ENCODE results near the gene SS18L1.

DNA sequence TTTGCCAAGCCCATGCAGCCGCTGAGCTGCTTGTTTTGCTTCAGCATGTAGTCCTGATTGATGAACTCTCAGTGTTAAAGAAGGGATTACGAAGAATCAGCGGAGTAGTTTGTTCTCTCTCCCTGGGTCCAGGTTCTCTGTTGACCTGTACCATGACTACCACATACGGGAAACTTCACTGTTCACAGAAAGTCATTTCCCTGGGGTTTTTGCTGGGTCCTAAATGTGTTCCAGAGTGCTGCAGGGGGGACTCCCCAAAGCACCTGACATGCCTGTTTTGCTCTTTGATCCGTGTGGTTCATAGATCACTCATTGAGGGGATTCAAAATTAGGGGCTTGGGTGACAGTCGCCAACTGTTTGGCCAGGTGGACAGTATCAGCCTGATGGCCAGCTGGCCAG lies 15.8 kb upstream of the SS18L1 start:
- TF ChIP-seq, protein P1, sequence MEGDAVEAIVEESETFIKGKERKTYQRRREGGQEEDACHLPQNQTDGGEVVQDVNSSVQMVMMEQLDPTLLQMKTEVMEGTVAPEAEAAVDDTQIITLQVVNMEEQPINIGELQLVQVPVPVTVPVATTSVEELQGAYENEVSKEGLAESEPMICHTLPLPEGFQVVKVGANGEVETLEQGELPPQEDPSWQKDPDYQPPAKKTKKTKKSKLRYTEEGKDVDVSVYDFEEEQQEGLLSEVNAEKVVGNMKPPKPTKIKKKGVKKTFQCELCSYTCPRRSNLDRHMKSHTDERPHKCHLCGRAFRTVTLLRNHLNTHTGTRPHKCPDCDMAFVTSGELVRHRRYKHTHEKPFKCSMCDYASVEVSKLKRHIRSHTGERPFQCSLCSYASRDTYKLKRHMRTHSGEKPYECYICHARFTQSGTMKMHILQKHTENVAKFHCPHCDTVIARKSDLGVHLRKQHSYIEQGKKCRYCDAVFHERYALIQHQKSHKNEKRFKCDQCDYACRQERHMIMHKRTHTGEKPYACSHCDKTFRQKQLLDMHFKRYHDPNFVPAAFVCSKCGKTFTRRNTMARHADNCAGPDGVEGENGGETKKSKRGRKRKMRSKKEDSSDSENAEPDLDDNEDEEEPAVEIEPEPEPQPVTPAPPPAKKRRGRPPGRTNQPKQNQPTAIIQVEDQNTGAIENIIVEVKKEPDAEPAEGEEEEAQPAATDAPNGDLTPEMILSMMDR (IDR thresholded peaks at IDR 0.05) = no peak
- TF ChIP-seq POLR2A (IDR thresholded peaks at IDR 0.05) (no peak), EP300 (IDR thresholded peaks at IDR 0.05) (no peak)
